Cerebellar nuclear complex (tissue), 1 donor: ENCODE data around the gene POLR1H.
"Not testable (repeated sequence)": the region's sequence is repeated elsewhere in the genome, so short reads cannot be mapped to it uniquely, and the experiment has no call there.

Source experiments
- DNase-seq, 2 experiments: peaks; one replicate each; lab custom pipeline; 2025; lab: John Stamatoyannopoulos, UW

The POLR1H gene

GRCh38 chr6:30061092-30061857, at the start of gene POLR1H:
Gene POLR1H (plus strand): TSS chr6:30061265. CDS start chr6:30061525, 260 bp downstream.
- peak; percentile 74 to 86 for DNase-seq

GRCh38 chr6:30013291-30013922, 47.7 kb upstream of the POLR1H start:
- no peak for DNase-seq

GRCh38 chr6:30019819-30020218, 41.2 kb upstream of the POLR1H start:
- no peak for DNase-seq

GRCh38 chr6:30020626-30021025, 40.4 kb upstream of the POLR1H start:
- no peak for DNase-seq

- no peak for DNase-seq
Observed at GRCh38 chr6:30022189-30022588, 38.9 kb upstream of the POLR1H start.

- DNase-seq = not testable (repeated sequence)
Observed at GRCh38 chr6:30022712-30023111, 38.4 kb upstream of the POLR1H start.

- no peak for DNase-seq
Observed at GRCh38 chr6:30025186-30025585, 35.9 kb upstream of the POLR1H start.

GRCh38 chr6:30029588-30029987, 31.5 kb upstream of the POLR1H start:
- no peak for DNase-seq

GRCh38 chr6:30031381-30031780, 29.7 kb upstream of the POLR1H start:
- DNase-seq = no peak

- DNase-seq = not testable (repeated sequence)
Observed at GRCh38 chr6:30033440-30033839, 27.6 kb upstream of the POLR1H start.

GRCh38 chr6:30035784-30036183, 25.3 kb upstream of the POLR1H start:
- no peak for DNase-seq

GRCh38 chr6:30037182-30037788, 23.8 kb upstream of the POLR1H start:
- DNase-seq = no peak

- no peak for DNase-seq
Observed at GRCh38 chr6:30041221-30041620, 19.8 kb upstream of the POLR1H start.

GRCh38 chr6:30041821-30042220, 19.2 kb upstream of the POLR1H start:
- DNase-seq = no peak

- DNase-seq = no peak
Observed at GRCh38 chr6:30042476-30042875, 18.6 kb upstream of the POLR1H start.

- DNase-seq = no peak
Observed at GRCh38 chr6:30042914-30043313, 18.2 kb upstream of the POLR1H start.

- DNase-seq = no peak
Observed at GRCh38 chr6:30043744-30044143, 17.3 kb upstream of the POLR1H start.

- no peak for DNase-seq
Observed at GRCh38 chr6:30044630-30045029, 16.4 kb upstream of the POLR1H start.

GRCh38 chr6:30047220-30047619, 13.8 kb upstream of the POLR1H start:
- DNase-seq = no peak

- no peak for DNase-seq
Observed at GRCh38 chr6:30053682-30054081, 7.4 kb upstream of the POLR1H start.

GRCh38 chr6:30055513-30055912, 5.6 kb upstream of the POLR1H start:
- DNase-seq = no peak

- no peak for DNase-seq
Observed at GRCh38 chr6:30060606-30061091, 416 bp upstream of the POLR1H start.

- DNase-seq = no peak
Observed at GRCh38 chr6:30061858-30062458, 893 bp downstream of the POLR1H start.
